Nephron progenitor cell (in vitro differentiated cells): ENCODE data around the gene SCN4A.
"Not testable (repeated sequence)": the region's sequence is repeated elsewhere in the genome, so short reads cannot be mapped to it uniquely, and the experiment has no call there.

ENCODE experiments used
- DNase-seq: peaks from one replicate; pipeline ENCODE4 v3.0.0; 2021
- H3K27ac Mint-ChIP-seq: 2 replicates; pipeline ENCODE4 v1.8.0; 2021; ENCODE audit warnings: mild to moderate bottlenecking, moderate library complexity, mixed read lengths
- H3K27me3 Mint-ChIP-seq: 2 replicates; pipeline ENCODE4 v1.8.0; 2021; ENCODE audit warnings: mild to moderate bottlenecking, low read depth, mixed read lengths; ENCODE audit not compliant: poor library complexity
- H3K36me3 Mint-ChIP-seq: 2 replicates; pipeline ENCODE4 v1.8.0; 2021; ENCODE audit warnings: low read depth, mixed read lengths
- H3K4me1 Mint-ChIP-seq: 2 replicates; pipeline ENCODE4 v1.8.0; 2021; ENCODE audit warnings: mixed read lengths
- H3K4me3 Mint-ChIP-seq: 2 replicates; pipeline ENCODE4 v1.8.0; 2021; ENCODE audit warnings: mild to moderate bottlenecking, moderate library complexity, mixed read lengths
- H3K9me3 Mint-ChIP-seq: 2 replicates; pipeline ENCODE4 v1.8.0; 2021; ENCODE audit warnings: mild to moderate bottlenecking, moderate library complexity, mixed read lengths
- CTCF ChIP-seq: fragments of 200-600 bp; sonication (generic); IDR thresholded peaks from 2 replicates; pipeline ENCODE4 v1.5.0; 2021; ENCODE audit warnings: antibody characterized with exemption

The SCN4A gene

GRCh38 chr17:64015447-64015846, 42.7 kb upstream of the SCN4A start:
- no peak for TF ChIP-seq CTCF
- no peaks in the 10 kb centered on the region for H3K9me3 Mint-ChIP-seq
- H3K4me3 Mint-ChIP-seq: no peak overlapping the region
- no peak for DNase-seq
- no peak overlapping the region for H3K27ac Mint-ChIP-seq
- peaks cover 18% of the 10 kb centered on the region for H3K4me1 Mint-ChIP-seq
- no peaks in the 10 kb centered on the region for H3K36me3 Mint-ChIP-seq
- H3K27me3 Mint-ChIP-seq: peaks cover 28% of the 10 kb centered on the region

GRCh38 chr17:64009571-64010402, 37.1 kb upstream of the SCN4A start:
- H3K4me3 Mint-ChIP-seq: no peak overlapping the region
- no peak overlapping the region for H3K27ac Mint-ChIP-seq
- TF ChIP-seq CTCF: no peak
- H3K36me3 Mint-ChIP-seq: no peaks in the 10 kb centered on the region
- peaks cover 35% of the 10 kb centered on the region for H3K27me3 Mint-ChIP-seq
- peaks cover 29% of the 10 kb centered on the region for H3K4me1 Mint-ChIP-seq
- no peak for DNase-seq
- peaks cover 7% of the 10 kb centered on the region for H3K9me3 Mint-ChIP-seq

GRCh38 chr17:64008830-64009229, 36.1 kb upstream of the SCN4A start:
- no peaks in the 10 kb centered on the region for H3K36me3 Mint-ChIP-seq
- no peak for DNase-seq
- H3K27ac Mint-ChIP-seq: no peak overlapping the region
- TF ChIP-seq CTCF: no peak
- H3K9me3 Mint-ChIP-seq: peaks cover 7% of the 10 kb centered on the region
- no peak overlapping the region for H3K4me3 Mint-ChIP-seq
- peaks cover 37% of the 10 kb centered on the region for H3K27me3 Mint-ChIP-seq
- peaks cover 29% of the 10 kb centered on the region for H3K4me1 Mint-ChIP-seq

- H3K9me3 Mint-ChIP-seq: peaks cover 7% of the 10 kb centered on the region
These were observed 35.6 kb upstream of the SCN4A start for GRCh38 chr17:64008346-64008745.

GRCh38 chr17:64007838-64008282, 35.1 kb upstream of the SCN4A start:
- Mint-ChIP-seq H3K9me3 (peaks cover 7% of the 10 kb centered on the region), H3K4me3 (no peak overlapping the region), H3K4me1 (peaks cover 29% of the 10 kb centered on the region), H3K36me3 (no peaks in the 10 kb centered on the region), H3K27ac (peak overlapping the region; percentile 78), H3K27me3 (peaks cover 34% of the 10 kb centered on the region)
- DNase-seq: no peak
- no peak for TF ChIP-seq CTCF

More at GRCh38 chr17:64008346-64008745, 35.6 kb upstream of the SCN4A start:
- no peaks in the 10 kb centered on the region for H3K36me3 Mint-ChIP-seq
- no peak for TF ChIP-seq CTCF
- no peak overlapping the region for H3K4me3 Mint-ChIP-seq
- H3K4me1 Mint-ChIP-seq: peaks cover 29% of the 10 kb centered on the region
- no peak overlapping the region for H3K27ac Mint-ChIP-seq
- no peak for DNase-seq
- H3K27me3 Mint-ChIP-seq: peaks cover 38% of the 10 kb centered on the region

GRCh38 chr17:64007089-64007837, 34.5 kb upstream of the SCN4A start:
- DNase-seq, H3K9me3 Mint-ChIP-seq, H3K36me3 Mint-ChIP-seq, H3K27ac Mint-ChIP-seq, H3K4me3 Mint-ChIP-seq: not testable (repeated sequence)
- H3K27me3 Mint-ChIP-seq: peaks cover 31% of the 10 kb centered on the region
- peaks cover 29% of the 10 kb centered on the region for H3K4me1 Mint-ChIP-seq
